Measurements from ENCODE around the gene NR4A2.

The NR4A2 gene

DNA sequence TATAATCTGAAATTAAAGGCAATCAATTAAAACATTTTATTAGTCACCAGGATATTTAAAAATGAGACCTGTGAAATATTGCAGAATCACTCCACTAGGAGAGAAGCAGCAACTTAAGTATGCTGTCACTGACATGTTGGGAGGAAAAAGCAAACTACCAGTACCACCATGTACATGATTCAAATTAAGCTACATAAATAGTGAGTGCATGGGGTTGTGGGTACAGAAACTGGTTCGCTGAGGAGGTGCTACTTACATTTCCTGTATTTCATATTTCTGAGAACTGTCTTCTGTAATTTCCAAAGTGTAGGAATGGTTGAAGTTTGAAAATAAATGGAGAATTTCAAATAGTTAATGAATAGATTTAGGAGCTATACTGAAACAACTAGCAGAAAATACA lies 7.9 kb upstream of the NR4A2 start:
- DNase-seq (ENCODE audit: low read depth) = no peak

DNA sequence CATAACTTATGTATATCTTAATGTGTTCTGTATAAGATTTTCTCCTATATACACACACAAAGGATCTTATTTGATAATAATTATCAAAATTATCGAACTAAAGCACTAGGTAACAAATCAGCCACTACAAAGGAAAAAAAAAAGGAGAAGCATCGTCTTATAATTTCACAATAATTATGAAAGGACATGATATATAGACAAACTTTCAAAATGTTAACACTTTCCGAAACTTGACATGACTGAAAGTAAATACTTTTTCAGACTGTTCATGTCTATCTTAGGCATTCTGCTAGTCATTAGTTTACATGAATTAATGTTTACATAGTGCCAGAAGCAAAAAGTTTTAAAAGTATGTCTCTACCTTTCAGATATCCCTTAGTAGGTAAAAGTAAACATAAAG lies 7.3 kb upstream of the NR4A2 start:
- no peak for DNase-seq (ENCODE audit: low read depth)

DNA sequence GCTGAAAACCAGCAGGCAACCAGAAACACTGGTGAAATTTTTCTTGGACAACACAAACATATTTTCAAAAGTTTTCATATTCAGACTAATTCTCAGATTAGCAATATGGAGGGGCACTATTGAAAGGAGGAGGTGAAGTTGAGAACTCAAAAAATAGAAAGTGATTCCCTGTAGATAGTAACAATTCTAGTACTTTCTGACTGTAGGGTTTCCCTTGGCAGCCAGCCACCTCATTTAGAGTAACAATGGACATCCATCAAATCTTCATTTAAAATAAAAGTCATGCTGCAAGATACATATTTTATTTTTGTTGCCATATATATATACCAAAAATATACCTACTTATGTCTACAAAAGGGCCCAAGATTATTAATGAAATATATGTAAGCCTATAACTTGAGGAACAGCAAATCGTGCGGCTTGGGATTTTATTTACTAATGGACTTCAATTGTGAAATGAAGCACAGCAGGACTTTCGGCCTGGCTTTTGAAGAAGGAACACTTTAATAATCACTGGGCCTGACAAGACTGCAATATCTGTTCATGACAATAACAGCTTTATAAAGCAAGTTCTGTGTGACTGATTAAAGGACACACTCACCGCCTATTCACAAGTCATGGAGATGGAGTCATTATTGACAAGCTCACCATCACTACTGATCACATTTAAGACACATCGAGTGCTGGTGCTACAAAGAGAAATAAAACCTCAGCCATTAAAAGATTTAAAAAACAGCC lies 6.8 kb upstream of the NR4A2 start:
- no peak for DNase-seq (ENCODE audit: low read depth)

DNA sequence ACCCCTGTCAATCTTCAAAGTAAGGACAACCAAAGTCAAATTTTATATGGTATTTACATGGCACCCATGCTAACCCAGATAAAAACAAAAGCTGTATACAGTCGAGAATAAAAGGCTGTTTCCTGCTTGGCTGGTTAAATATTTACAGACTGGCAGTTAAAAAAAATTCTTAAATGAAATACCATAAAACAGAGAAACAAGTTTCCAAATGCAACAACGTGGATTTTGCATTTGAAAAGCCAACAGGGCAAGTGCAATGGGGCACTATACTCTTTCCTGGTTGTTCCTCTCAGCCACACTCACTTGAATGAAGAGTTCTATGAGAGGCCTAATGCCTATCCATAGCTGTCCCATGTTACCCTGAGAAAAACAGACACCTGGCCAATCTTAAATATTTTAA lies 6.1 kb upstream of the NR4A2 start:
- DNase-seq (ENCODE audit: low read depth) = no peak

DNA sequence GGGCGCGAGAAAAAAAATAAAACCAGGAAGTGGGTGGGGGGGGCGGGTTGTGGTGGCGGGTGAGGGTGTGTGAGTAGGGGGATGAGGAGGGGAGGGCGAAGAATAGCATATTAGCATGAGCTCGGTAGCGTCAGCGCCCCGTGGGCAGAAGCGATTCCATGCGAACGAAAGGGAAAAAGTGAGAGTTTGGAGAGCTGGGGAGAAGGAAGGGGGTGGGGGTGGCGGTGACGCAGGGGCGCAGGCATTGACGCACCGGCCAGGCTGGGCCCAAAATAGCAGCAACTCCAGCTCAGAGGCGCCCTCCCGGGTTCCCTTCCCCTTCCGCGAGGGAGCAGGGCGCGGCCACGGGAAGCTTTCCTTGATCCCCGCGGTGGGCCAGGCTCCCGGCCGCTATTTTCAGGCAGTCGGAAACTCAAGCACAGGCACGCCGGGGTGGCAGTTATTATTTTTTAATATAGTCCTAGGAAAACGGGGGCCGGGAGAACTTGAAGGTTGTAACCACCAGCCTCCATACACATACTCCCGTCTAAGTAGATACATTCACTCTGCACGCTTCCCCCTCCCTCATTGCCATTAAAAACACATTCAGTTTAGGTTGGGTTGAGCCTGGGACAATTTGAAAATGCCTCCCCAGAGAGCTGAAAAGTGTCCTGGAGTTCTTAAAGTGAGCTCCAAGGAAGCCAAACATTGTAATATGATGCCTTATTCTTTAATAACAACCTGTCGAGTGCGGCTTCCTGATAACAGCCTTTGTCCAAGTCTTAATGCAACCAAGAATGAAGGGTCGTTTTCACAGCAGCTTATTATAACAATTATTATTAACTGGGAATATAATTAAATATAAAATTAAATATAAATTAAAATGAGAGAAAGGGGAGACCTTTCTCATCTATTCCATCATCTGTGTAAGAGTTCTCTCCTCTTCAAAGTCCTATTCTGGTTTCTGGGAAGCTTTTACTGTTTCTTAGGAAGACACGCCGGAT lies 2.3 kb upstream of the NR4A2 start:
- peak; percentile 76 for DNase-seq (ENCODE audit: low read depth)

DNA sequence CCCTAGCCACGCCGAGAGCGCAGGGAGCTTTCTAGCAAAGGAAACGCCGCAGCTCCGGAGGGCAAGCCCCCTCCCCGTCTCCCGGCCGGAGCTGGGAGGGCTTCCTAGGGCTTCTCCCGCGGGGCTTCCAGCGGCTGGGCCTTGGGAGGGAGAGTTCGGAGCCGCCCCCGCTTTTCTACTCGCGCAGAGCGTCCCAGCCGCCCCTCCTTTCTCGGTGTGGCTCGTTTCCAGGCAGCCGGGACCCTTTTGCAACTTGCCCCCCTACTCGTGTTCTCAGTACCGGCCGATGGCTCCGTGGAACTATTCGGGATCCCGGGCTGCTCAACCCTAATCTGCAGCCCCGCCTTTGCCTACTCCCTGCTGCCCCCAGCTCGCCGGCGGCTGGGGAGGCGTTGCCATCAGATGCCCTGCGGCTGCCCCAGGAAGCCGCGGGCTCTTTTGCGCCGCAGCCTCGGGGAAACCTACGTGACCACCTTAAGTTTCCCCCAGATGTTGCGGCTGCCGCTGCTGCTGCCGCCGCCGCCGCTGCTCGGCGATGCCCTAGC lies 1.5 kb upstream of the NR4A2 start:
- DNase-seq (ENCODE audit: low read depth) = peak; percentile 29

DNA sequence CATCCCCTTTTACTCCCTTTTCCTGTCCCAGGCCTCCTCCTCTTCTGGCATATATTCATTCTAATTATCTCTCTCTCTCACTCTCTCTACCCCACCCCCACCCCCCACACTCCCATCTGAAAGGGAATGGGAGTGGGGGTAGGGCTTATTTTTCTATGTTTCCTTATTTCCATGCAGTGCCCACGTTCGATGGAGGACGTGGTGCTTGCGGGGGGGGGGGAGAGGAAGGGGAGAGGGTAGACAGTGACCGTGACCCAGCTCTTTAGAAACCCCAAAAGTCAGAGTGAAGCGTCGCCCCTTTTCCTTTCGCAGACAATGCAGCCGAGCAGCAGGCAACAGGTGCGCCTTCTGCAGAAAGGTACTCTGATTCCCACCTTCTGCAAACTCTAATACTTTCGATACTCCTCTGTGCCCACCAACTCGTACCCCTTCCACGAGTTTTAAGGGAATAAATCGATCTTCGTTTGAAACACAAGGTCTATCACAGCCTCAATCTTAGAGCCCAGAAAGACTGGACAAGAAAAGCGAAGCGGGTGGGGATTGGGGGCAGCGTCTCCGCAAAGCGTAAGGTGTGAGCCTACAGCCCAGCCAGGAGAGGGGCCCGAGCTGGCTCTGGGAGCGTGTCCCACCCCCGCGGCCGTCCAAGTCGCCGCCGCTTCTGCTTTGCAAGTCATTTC lies 891 bp upstream of the NR4A2 start:
- no peak for DNase-seq (ENCODE audit: low read depth)

DNA sequence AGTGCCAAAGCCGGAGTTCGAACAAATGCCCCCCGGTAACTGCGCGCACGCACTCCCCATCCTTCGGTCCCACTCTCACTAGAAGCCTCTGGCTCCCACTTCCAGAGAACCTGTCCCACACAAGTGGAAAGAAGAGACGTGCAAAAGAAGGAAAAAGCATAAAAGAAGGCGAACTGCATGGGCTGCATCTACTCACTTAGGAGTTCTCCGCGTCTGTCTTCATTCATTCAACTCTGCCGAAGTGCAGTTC lies 312 bp downstream of the NR4A2 start:
- no peak for DNase-seq (ENCODE audit: low read depth)

DNA sequence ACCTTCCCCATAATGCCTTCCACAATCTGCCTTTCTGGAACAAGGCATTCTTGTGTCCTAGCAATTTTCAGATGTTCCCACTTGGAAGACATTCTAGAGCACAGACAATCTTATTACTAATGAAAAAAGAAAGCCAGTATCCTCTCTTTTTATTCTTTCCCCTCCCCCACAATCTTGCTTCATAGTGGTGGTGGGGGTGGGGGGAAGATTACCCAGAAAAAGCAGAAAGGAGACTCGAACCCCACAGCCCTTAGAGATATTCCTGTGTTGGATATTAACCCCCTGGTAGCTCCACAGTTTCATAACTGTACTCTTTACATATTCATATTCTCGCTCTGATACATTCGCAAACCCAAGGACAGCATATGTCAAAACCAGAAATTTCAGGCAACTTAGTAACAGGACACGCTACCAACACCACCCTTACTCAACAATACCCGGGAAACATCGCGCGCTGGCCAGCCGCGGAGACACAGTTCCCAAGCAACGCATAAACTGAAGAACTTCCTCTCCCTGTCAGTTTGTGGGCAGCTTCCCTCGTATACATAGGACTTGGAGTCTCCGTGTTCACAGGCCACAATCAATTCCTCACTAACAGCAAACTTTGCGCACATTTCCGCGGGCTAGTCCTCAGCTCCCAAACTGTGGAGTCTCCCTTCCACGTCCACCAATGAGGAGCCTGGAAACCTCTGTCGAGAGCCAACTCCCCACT lies 793 bp downstream of the NR4A2 start:
- DNase-seq (ENCODE audit: low read depth) = peak; percentile 55

DNA sequence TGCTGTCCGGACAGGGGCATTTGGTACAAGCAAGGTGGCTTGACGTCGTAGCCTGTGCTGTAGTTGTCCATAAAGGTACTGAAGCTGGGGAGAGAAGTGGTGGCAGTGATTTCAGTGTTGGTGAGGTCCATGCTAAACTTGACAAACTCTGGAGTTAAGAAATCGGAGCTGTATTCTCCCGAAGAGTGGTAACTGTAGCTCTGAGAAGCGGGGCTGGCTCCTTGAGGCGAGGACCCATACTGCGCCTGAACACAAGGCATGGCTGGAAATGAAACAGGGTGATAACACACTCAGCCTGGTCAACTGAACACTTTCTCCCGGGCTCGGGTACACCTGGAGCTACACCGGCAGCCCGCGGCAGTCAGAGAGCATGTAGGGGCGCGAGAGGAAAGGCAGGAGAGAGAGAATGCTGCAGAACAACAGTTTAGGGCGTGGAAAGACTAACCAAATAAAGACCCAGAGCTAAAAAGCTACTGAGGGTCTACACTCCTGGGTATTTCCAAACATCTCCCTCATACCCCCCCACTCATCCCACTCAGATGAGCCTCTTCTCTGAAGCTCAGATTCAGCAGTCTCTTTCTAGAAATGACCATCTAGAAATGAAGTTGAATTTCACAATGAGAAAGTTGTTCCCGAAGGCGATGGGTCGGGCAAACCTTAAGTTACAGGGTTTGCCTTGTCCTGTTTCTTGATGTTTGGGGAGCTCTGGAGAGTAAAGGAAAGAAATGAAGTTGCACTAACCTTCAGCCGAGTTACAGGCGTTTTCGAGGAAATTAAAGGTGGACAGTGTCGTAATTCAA lies 2.4 kb downstream of the NR4A2 start:
- DNase-seq (ENCODE audit: low read depth) = no peak

DNA sequence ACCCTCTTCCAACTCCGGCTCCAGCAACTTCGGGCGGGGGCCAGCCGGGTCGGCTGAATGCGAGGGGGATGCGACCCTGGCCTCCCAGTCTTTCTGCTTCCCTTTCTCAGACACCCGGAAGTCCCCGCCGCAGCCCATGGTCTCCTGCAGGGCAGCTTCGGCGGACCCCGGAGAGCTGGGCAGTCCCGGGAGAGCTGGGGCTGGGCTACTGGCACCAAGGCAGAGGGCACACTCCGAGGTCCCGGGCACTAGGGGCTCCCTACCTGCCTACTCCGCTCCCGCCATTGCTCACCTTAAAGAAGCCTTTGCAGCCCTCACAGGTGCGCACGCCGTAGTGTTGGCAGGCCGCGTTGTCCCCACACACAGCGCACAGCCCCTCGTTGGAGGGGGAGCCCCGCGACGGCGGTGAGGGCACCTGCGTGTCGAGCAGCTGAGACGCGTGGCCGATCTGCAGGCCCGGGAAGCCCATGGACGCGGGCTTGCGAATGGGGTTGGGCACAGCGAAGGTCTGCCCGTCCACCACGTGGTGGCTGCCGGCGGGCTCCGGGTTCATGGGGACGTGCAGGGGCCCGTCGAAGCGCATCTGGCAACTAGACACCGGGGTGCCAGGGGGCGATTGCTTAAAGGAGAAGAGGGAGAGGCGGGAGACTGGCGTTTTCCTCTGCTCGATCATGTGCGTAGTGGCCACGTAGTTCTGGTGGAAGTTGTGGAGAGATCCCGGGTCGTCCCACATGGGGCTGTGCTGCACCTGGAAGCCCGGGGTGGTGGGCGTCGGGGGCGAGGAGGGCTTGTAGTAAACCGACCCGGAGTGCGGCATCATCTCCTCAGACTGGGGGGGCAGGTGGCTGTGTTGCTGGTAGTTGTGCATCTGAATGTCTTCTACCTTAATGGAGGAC lies 3.2 kb downstream of the NR4A2 start:
- DNase-seq (ENCODE audit: low read depth) = no peak

DNA sequence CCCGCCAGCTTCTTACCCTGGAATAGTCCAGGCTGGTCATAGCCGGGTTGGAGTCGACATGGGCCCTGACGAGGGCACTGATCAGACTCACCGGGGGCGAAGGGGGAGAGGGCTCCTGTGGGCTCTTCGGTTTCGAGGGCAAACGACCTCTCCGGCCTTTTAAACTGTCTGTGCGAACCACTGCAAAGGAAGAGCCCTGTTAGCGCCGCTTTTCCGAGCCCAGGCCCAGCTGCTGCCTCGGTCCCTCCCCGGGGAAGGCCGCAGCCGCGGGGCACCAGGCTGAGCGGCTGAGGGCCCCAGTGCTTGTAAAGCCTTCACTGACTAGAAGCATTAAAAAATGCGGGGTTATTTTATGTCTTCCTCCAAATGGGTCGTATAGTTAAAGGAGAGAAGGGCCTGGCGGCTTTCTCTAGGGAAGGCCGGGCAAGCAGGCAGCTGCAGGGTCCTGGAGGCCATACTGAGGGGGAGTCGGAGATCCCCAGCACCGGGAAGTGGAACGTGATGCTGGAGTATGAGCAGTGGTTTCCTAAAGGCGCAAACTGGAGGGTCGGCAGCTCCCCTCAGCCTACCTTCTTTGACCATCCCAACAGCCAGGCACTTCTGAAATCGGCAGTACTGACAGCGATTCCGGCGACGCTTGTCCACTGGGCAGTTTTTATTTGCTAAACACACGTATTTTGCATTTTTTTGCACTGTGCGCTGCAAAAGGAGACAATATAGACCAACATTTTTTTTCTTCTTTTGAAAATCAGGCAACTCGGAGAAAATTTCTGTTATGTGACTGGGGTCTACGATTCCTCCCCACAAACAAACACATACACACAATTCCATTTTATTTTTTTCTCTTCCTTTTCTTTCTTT lies 4.5 kb downstream of the NR4A2 start:
- no peak for DNase-seq (ENCODE audit: low read depth)

DNA sequence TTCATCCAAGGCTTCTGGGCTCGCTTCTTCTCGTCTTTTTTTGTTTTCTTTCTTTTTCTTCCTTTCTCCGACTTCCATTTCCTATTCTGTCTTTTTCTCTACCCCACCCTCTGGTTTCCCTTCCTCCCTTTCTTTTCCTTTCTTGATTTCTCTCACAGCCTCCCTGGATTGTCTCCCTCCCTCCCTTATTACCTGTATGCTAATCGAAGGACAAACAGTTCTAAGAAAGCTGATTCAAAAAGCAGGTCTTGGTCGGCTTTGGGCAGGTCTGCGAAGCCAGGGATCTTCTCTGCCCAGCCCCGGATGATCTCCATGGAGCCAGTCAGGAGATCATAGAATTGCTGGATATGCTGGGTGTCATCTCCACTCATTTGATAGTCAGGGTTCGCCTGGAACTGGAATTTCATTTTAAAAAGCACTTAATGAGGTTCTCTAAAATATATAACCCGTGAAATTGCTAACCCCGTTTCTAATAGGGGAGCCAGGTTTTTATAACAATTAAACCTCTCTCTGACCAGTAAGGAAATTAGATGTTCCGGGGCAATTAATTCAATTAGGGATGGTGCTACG lies 5.9 kb downstream of the NR4A2 start:
- DNase-seq (ENCODE audit: low read depth) = no peak

DNA sequence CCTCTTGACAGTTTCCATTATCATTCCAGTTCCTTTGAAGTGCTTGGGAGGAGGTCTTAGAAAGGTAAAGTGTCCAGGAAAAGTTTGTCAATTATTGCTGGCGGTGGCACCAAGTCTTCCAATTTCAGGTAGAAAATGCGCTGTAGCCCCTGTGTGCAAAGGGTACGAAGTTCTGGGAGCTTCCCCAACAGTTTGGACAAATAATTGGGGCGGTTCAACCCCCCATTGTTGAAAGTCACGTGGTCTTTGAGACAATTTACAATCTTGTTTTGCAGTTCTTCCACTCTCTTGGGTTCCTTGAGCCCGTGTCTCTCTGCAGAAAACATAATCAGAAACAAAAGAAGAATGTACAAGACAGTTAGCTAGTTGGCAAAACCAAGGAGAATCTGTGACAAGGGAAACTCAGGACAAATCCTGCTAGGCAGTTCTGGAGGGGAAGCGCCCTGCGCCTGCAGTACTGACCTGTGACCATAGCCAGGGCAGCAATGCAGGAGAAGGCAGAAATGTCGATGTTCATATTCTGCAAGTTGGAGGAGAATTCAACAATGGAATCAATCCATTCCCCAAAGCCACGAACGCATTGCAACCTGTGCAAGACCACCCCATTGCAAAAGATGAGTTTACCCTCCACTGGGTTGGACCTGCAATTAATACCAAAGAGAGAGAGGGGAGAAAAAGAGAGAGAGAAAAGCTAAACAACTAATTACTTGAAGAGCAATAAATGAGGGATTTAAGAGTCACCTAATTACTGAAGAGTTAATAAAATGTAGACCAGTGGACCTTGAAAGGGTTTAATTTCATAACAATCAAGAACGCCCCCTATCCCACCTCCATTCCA lies 6.6 kb downstream of the NR4A2 start:
- no peak for DNase-seq (ENCODE audit: low read depth)

DNA sequence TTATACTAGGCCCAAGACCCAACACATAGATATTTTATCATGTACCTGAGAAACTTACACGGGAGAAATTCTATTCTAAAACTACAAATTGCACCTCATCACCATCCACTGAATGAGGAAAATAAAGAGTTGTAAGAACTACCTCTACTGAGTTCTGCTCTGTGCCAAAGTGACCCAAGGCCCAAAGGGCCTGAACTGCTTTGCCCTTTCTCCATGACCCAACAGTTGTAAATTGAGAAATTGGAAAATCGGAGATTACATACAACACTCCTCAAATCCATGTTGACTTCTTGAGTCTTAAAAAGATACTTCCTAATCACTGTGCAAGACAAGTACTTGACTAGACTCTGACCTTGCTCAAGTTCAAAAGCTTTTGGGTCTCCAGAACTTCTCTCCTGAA lies 8.8 kb downstream of the NR4A2 start:
- no peak for DNase-seq (ENCODE audit: low read depth)

DNA sequence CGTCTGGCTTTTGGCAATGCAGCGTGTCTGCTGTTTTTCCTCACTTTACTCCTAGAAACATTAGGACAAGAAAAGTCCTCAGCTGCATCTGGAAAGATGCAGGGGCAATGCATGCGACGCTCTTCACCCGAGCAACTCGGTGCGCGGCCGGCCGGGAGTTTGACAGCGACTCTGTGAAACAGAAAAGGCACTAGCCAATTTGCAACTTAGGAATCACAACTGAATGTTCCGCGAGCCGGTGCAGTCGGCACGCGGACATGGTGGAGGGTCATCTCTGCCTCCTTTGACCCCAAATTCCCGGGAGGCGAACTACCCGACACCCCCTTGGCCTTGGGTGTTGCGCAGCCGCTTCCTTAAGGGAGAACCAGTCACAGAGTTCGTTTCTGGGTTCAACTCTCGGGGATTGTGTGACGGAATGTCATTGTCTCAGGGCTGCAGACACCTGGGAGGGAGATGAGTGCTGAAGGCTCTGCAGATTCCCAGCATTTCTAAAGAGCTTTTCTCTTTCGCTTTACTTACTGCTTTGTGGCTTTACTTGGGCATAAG lies 9.8 kb downstream of the NR4A2 start:
- no peak for DNase-seq (ENCODE audit: low read depth)

DNA sequence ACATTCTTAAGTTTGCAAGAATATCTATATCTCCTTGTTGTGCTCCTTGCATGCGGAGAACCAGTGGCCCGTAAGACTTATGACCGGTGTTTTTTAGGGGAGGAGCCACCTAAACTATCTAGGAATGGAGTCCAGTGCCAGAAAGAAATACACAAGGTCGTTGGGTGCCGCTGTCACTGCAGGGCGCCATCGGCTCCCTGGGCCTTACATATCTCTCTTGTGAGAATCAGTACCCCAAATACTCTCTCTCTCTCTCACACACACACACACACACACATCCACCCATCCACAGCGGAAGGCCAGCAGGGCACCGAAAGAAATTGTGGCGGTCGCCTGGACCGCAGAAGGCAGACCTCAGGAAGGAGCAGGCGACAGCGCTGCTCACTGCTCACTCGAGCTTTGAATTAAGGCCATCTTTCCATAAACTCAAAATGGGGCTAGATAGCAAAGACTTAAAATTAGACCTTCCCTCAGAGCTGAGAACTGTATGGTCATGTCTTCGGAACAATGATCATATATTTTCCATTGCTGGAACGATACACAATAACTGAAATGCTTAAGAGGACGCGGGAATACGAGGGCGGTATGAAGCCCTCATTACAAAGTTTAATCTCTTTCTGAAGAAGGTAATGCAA lies 10.4 kb downstream of the NR4A2 start:
- DNase-seq (ENCODE audit: low read depth) = no peak
